Activated effector memory CD4-positive, alpha-beta T cell treated with anti-CD3 and anti-CD28 coated beads, Interleukin-2, amount 50 U/mL, for 16 hours (primary cell): ENCODE measurements around the gene VENTX.

Experiments
- DNase-seq: peaks from one replicate; pipeline ENCODE4 v3.0.0-alpha.2; 2020

Gene VENTX

GRCh38 chr10:133276100-133276434 is 38.4 kb downstream of the VENTX start:
- no peak for DNase-seq

GRCh38 chr10:133276435-133277201 is 39.0 kb downstream of the VENTX start, which contains the start of gene ADAM8:
Gene ADAM8 (minus strand): TSS chr10:133276868. CDS start chr10:133276817, 51 bp downstream.
- DNase-seq: peak; percentile 89

GRCh38 chr10:133277277-133277992 is 39.8 kb downstream of the VENTX start:
- DNase-seq: no peak

GRCh38 chr10:133277993-133278576 is 40.4 kb downstream of the VENTX start:
- DNase-seq: no peak

- DNase-seq: peak; percentile 83
Observed at GRCh38 chr10:133278577-133279265, 41.1 kb downstream of the VENTX start.

GRCh38 chr10:133279326-133280226 is 41.9 kb downstream of the VENTX start:
- DNase-seq: no peak

- no peak for DNase-seq
Observed at GRCh38 chr10:133280391-133281059, 42.9 kb downstream of the VENTX start.

GRCh38 chr10:133281084-133281483 is 43.4 kb downstream of the VENTX start:
- no peak for DNase-seq

GRCh38 chr10:133281628-133282372 is 44.1 kb downstream of the VENTX start:
- DNase-seq: no peak

GRCh38 chr10:133282846-133283390 is 45.3 kb downstream of the VENTX start:
- DNase-seq: no peak

GRCh38 chr10:133283931-133284330 is 46.3 kb downstream of the VENTX start:
- no peak for DNase-seq

- DNase-seq: no peak
Observed at GRCh38 chr10:133285217-133285616, 47.6 kb downstream of the VENTX start.

GRCh38 chr10:133286366-133286765 is 48.7 kb downstream of the VENTX start:
- no peak for DNase-seq

GRCh38 chr10:133287832-133288500 is 50.3 kb downstream of the VENTX start:
- DNase-seq: no peak

GRCh38 chr10:133289761-133290160 is 52.1 kb downstream of the VENTX start:
- DNase-seq: no peak
